Measurements from ENCODE around the gene CAPN10.
A peak's percentile ranks its signal among the peaks of the same experiment; 100 is the strongest.

Gene CAPN10

GRCh38 chr2:240567137-240567871, 19.2 kb upstream of the CAPN10 start:
- peaks cover 69% of the 10 kb centered on the region for H3K79me2 ChIP-seq (ENCODE audit: insufficient read depth, low read length)
- peak overlapping the region; percentile 79 for H2AFZ ChIP-seq (ENCODE audit: low read depth, low read length)
- peak overlapping the region; percentile 84 for H3K9ac ChIP-seq (ENCODE audit: low read depth, low read length)
- H3K4me2 ChIP-seq (ENCODE audit: insufficient read depth, low read length), result peak overlapping the region; percentile 80
- H3K36me3 ChIP-seq (ENCODE audit: insufficient read depth, low read length), result peaks cover 32% of the 10 kb centered on the region
- peak overlapping the region; percentile 25 to 84; a peak in 3 of 4 replicates for H3K4me3 ChIP-seq (ENCODE audit: low read depth in 1 of 2, low read length in 2 of 2)
- no peaks in the 10 kb centered on the region for H3K9me3 ChIP-seq (ENCODE audit: insufficient read depth, low read length, severe bottlenecking)
- TF ChIP-seq CTCF (IDR thresholded peaks at IDR 0.05; ENCODE audit: borderline replicate concordance, extremely low read depth, low read length, poor library complexity, severe bottlenecking) (no peak), EZH2 (IDR thresholded peaks at IDR 0.05; ENCODE audit: borderline replicate concordance, low read depth, low read length, severe bottlenecking) (no peak)
- peaks cover 31% of the 10 kb centered on the region for H4K20me1 ChIP-seq (ENCODE audit: insufficient read depth, low read length)
- peak overlapping the region; percentile 85 for H3K27ac ChIP-seq (ENCODE audit: low read length)
- no peak for ATAC-seq (ENCODE audit: insufficient read depth, low read depth)
- H3K27me3 ChIP-seq (ENCODE audit: insufficient read depth, low read length, poor library complexity), result no peaks in the 10 kb centered on the region
- peak; percentile 24 for DNase-seq
- H3K4me1 ChIP-seq (ENCODE audit: insufficient read depth, low read length), result peaks cover 74% of the 10 kb centered on the region

GRCh38 chr2:240567872-240568677, 18.5 kb upstream of the CAPN10 start, which contains the start of gene RNPEPL1:
RNPEPL1 (plus strand) TSS chr2:240568484; CDS start chr2:240568587, 103 bp downstream.
- Histone ChIP-seq H3K27me3 (ENCODE audit: insufficient read depth, low read length, poor library complexity) (no peaks in the 10 kb centered on the region), H3K4me3 (ENCODE audit: low read depth in 1 of 2, low read length in 2 of 2) (peak within 1 kb of the TSS; percentile 64 to 84; a peak in 3 of 4 replicates), H3K9me3 (ENCODE audit: insufficient read depth, low read length, severe bottlenecking) (no peaks in the 10 kb centered on the region), H3K4me1 (ENCODE audit: insufficient read depth, low read length) (peaks cover 67% of the 10 kb centered on the region), H2AFZ (ENCODE audit: low read depth, low read length) (peak within 1 kb of the TSS; percentile 79), H4K20me1 (ENCODE audit: insufficient read depth, low read length) (peaks cover 35% of the 10 kb centered on the region), H3K79me2 (ENCODE audit: insufficient read depth, low read length) (peaks cover 64% of the 10 kb centered on the region), H3K36me3 (ENCODE audit: insufficient read depth, low read length) (peaks cover 31% of the 10 kb centered on the region), H3K27ac (ENCODE audit: low read length) (peak within 1 kb of the TSS; percentile 85), H3K4me2 (ENCODE audit: insufficient read depth, low read length) (peak within 1 kb of the TSS; percentile 81), H3K9ac (ENCODE audit: low read depth, low read length) (peak within 1 kb of the TSS; percentile 88)
- ATAC-seq (ENCODE audit: insufficient read depth, low read depth), result peak; percentile 13
- DNase-seq, result peak; percentile 61
- TF ChIP-seq EZH2 (IDR thresholded peaks at IDR 0.05; ENCODE audit: borderline replicate concordance, low read depth, low read length, severe bottlenecking) (no peak), CTCF (IDR thresholded peaks at IDR 0.05; ENCODE audit: borderline replicate concordance, extremely low read depth, low read length, poor library complexity, severe bottlenecking) (peak; percentile 10)

GRCh38 chr2:240568678-240569522, 17.6 kb upstream of the CAPN10 start:
- TF ChIP-seq EZH2 (IDR thresholded peaks at IDR 0.05; ENCODE audit: borderline replicate concordance, low read depth, low read length, severe bottlenecking) (no peak), CTCF (IDR thresholded peaks at IDR 0.05; ENCODE audit: borderline replicate concordance, extremely low read depth, low read length, poor library complexity, severe bottlenecking) (no peak)
- DNase-seq (peak; percentile 69), ATAC-seq (ENCODE audit: insufficient read depth, low read depth) (0 out of 3 replicates have a peak, but pooled peaks have one; percentile 1)
- H3K9me3 ChIP-seq (ENCODE audit: insufficient read depth, low read length, severe bottlenecking), result no peaks in the 10 kb centered on the region
- peak overlapping the region; percentile 81 for H3K4me2 ChIP-seq (ENCODE audit: insufficient read depth, low read length)
- H4K20me1 ChIP-seq (ENCODE audit: insufficient read depth, low read length), result peaks cover 43% of the 10 kb centered on the region
- H3K4me3 ChIP-seq (ENCODE audit: low read depth in 1 of 2, low read length in 2 of 2), result peak overlapping the region; percentile 64 to 71; a peak in 3 of 4 replicates
- H3K27me3 ChIP-seq (ENCODE audit: insufficient read depth, low read length, poor library complexity), result no peaks in the 10 kb centered on the region
- peak overlapping the region; percentile 88 for H3K9ac ChIP-seq (ENCODE audit: low read depth, low read length)
- H3K4me1 ChIP-seq (ENCODE audit: insufficient read depth, low read length), result peaks cover 61% of the 10 kb centered on the region
- H2AFZ ChIP-seq (ENCODE audit: low read depth, low read length), result peak overlapping the region; percentile 77
- peaks cover 59% of the 10 kb centered on the region for H3K79me2 ChIP-seq (ENCODE audit: insufficient read depth, low read length)
- H3K27ac ChIP-seq (ENCODE audit: low read length), result peak overlapping the region; percentile 62
- H3K36me3 ChIP-seq (ENCODE audit: insufficient read depth, low read length), result peaks cover 34% of the 10 kb centered on the region
